SK-N-SH treated with all-trans-retinoic acid at 6 μM for 48 hours (cell line): Measurements from ENCODE around the gene NCAPD2.

Experiments used
- ESRRG ChIP-seq: fragments of 250-450 bp; sonication (Bioruptor Pico); IDR thresholded peaks from 2 replicates; pipeline ENCODE4 v1.6.1; 2021; ENCODE audit warnings: mild to moderate bottlenecking
- OSR1 ChIP-seq: fragments of 250-450 bp; sonication (Bioruptor Pico); IDR thresholded peaks from 2 replicates; pipeline ENCODE4 v1.8.0; 2022; ENCODE audit warnings: moderate library complexity, mild to moderate bottlenecking, inconsistent platforms
- ZFP30 ChIP-seq: fragments of 450-650 bp; formaldehyde crosslinking; IDR thresholded peaks from 2 replicates; pipeline ENCODE4 v1.5.0; 2022; ENCODE audit warnings: mild to moderate bottlenecking, moderate library complexity
- ZNF8 ChIP-seq: fragments of 450-650 bp; formaldehyde crosslinking; IDR thresholded peaks from 2 replicates; pipeline ENCODE4 v1.5.0; 2020; ENCODE audit warnings: mild to moderate bottlenecking, moderate library complexity

DNA sequence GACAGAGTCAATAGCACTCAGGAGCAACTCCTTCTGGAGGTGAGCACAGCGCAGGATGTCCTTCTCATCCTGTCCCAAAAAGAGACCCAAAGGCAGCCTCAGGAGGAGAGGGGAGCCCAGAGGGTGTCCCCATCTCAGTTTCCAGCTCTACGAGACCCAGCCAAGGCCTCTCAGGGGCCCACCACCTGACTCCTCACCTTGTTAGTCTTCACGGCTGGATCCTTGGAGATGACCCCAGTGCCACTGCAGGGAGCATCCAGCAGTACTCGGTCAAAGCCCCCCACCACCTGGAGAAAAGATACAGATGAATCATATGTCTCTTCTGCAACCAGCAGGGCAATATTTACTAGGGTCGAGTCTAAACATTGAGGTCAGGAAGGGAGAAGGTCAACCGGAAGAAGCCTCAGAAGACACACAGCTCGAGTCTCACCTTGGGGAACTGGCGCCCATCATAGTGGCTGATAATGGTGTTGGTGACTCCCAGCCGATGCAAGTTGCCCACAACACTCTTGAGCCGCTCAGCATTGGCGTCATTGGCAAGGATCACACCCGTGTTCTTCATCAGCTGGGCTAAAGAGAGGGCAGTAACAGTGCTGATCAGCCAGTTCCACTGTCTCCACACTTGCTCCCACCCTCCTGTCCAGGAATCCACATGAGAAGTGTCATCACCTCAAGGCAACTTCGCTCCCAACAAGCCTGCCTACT is 66.8 kb downstream of the NCAPD2 start:
- TF ChIP-seq ZFP30 (CRISPR knock-in tag) (no peak), ESRRG (CRISPR knock-in tag) (no peak), ZNF8 (CRISPR knock-in tag) (no peak), OSR1 (CRISPR knock-in tag) (no peak)
